Astrocyte (in vitro differentiated cells and primary cell): ENCODE data around the gene DIO1. TPM values are rescaled to one million over a fixed set of nuclear protein-coding genes. Genes with fewer than 3 reads are reported as not detected.

Experiments used
- DNase-seq: peaks from one replicate; pipeline ENCODE4 v3.0.0-alpha.2; 2010; ENCODE audit warnings: low read depth
- FAIRE-seq: peaks from 2 replicates; lab custom pipeline; 2011; peaks lifted over from hg19 to GRCh38; lab: Jason Lieb, UNC
- H2AFZ ChIP-seq: 2 replicates; pipeline ENCODE4 v1.6.0; 2012; ENCODE audit warnings: low read depth, low read length, inconsistent platforms
- H3K27ac ChIP-seq: 2 replicates; pipeline ENCODE4 v1.5.1; 2011; ENCODE audit warnings: low read depth, low read length, inconsistent platforms
- H3K27me3 ChIP-seq: 2 replicates; pipeline ENCODE4 v1.6.0; 2011; ENCODE audit warnings: low read length, inconsistent platforms; ENCODE audit not compliant: insufficient read depth
- H3K36me3 ChIP-seq: 2 replicates; pipeline ENCODE4 v1.5.1; 2011; ENCODE audit warnings: low read length, inconsistent platforms; ENCODE audit not compliant: insufficient read depth
- H3K4me1 ChIP-seq: 2 replicates; pipeline ENCODE4 v1.5.1; 2011; ENCODE audit warnings: low read length, inconsistent platforms; ENCODE audit not compliant: insufficient read depth
- H3K4me2 ChIP-seq: 2 replicates; pipeline ENCODE4 v1.6.0; 2012; ENCODE audit warnings: low read length, inconsistent platforms
- H3K4me3 ChIP-seq: 2 replicates; pipeline ENCODE4 v1.5.1; 2011; ENCODE audit warnings: low read depth, mild to moderate bottlenecking, low read length, inconsistent platforms; ENCODE audit not compliant: insufficient read depth
- H3K79me2 ChIP-seq: 2 replicates; pipeline ENCODE4 v1.6.0; 2012; ENCODE audit warnings: mild to moderate bottlenecking, low read length, inconsistent platforms; ENCODE audit not compliant: insufficient read depth
- H3K9ac ChIP-seq: 2 replicates; pipeline ENCODE4 v1.6.0; 2012; ENCODE audit warnings: mild to moderate bottlenecking, low read length, inconsistent platforms
- H3K9me3 ChIP-seq: 2 replicates; pipeline ENCODE4 v1.5.1; 2012; ENCODE audit warnings: low read depth, mild to moderate bottlenecking, low read length, inconsistent platforms; ENCODE audit not compliant: insufficient read depth
- H4K20me1 ChIP-seq: 2 replicates; pipeline ENCODE4 v1.6.0; 2012; ENCODE audit warnings: low read length, inconsistent platforms; ENCODE audit not compliant: insufficient read depth
- H3K27ac Mint-ChIP-seq: one replicate; pipeline ENCODE4 v1.8.0; 2021; ENCODE audit warnings: mild to moderate bottlenecking, mixed read lengths; ENCODE audit not compliant: unreplicated experiment
- H3K27me3 Mint-ChIP-seq: one replicate; pipeline ENCODE4 v1.8.0; 2021; ENCODE audit warnings: low read depth, mixed read lengths; ENCODE audit not compliant: unreplicated experiment
- H3K36me3 Mint-ChIP-seq: one replicate; pipeline ENCODE4 v1.8.0; 2021; ENCODE audit warnings: low read depth, mixed read lengths; ENCODE audit not compliant: unreplicated experiment
- H3K4me1 Mint-ChIP-seq: one replicate; pipeline ENCODE4 v1.8.0; 2021; ENCODE audit warnings: low read depth, mixed read lengths; ENCODE audit not compliant: unreplicated experiment
- H3K4me3 Mint-ChIP-seq: one replicate; pipeline ENCODE4 v1.8.0; 2021; ENCODE audit warnings: mild to moderate bottlenecking, moderate library complexity, mixed read lengths; ENCODE audit not compliant: unreplicated experiment
- H3K9me3 Mint-ChIP-seq: one replicate; pipeline ENCODE4 v1.8.0; 2021; ENCODE audit warnings: mild to moderate bottlenecking, mixed read lengths; ENCODE audit not compliant: unreplicated experiment
- CTCF ChIP-seq: IDR thresholded peaks from 2 replicates; pipeline ENCODE4 v1.5.1; 2011; ENCODE audit warnings: low read depth, mild to moderate bottlenecking, inconsistent platforms, low read length, moderate library complexity; ENCODE audit not compliant: insufficient read depth
- EZH2 ChIP-seq: IDR thresholded peaks from 2 replicates; pipeline ENCODE4 v1.6.1; 2012; ENCODE audit warnings: mild to moderate bottlenecking, low read length, inconsistent platforms; ENCODE audit not compliant: insufficient read depth
- total RNA-seq: library from RNA; stranded (reverse); gene quantifications from 2 replicates; pipeline ENCODE4 v1.2.1, GENCODE V29; 2021

Gene DIO1
- total RNA-seq, 1 donor from 2014 or later = not detected

GRCh38 chr1:53956308-53957168 lies 62.6 kb downstream of the DIO1 start:
- H3K27me3 ChIP-seq = no peaks in the 10 kb centered on the region
- H3K27ac Mint-ChIP-seq = peak overlapping the region; percentile 84
- DNase-seq (no peak), FAIRE-seq (peak; percentile 41)
- no peak overlapping the region for H3K4me3 Mint-ChIP-seq
- no peaks in the 10 kb centered on the region for H3K27me3 Mint-ChIP-seq
- peaks cover 13% of the 10 kb centered on the region for H3K4me1 ChIP-seq
- H3K4me1 Mint-ChIP-seq = peaks cover 14% of the 10 kb centered on the region
- peak overlapping the region; percentile 76 for H3K4me2 ChIP-seq
- H2AFZ ChIP-seq = peak overlapping the region; percentile 40
- no peak overlapping the region for H3K4me3 ChIP-seq
- H4K20me1 ChIP-seq = peaks cover 15% of the 10 kb centered on the region
- no peaks in the 10 kb centered on the region for H3K9me3 ChIP-seq
- TF ChIP-seq EZH2 = no peak
- TF ChIP-seq CTCF = no peak
- H3K9ac ChIP-seq = peak overlapping the region; percentile 49
- peaks cover 3% of the 10 kb centered on the region for H3K36me3 Mint-ChIP-seq
- H3K79me2 ChIP-seq = peaks cover 17% of the 10 kb centered on the region
- H3K36me3 ChIP-seq = peaks cover 28% of the 10 kb centered on the region
- H3K9me3 Mint-ChIP-seq = no peaks in the 10 kb centered on the region
- H3K27ac ChIP-seq = peak overlapping the region; percentile 61

- H3K4me3 ChIP-seq = no peak overlapping the region
These were observed 63.3 kb downstream of the DIO1 start for GRCh38 chr1:53957194-53957818.

More at GRCh38 chr1:53957194-53957818, 63.3 kb downstream of the DIO1 start:
- Histone ChIP-seq H3K27me3 (no peaks in the 10 kb centered on the region), H2AFZ (peak overlapping the region; percentile 40), H3K9me3 (no peaks in the 10 kb centered on the region), H3K79me2 (peaks cover 11% of the 10 kb centered on the region), H3K27ac (peak overlapping the region; percentile 61), H4K20me1 (peaks cover 8% of the 10 kb centered on the region), H3K4me2 (peak overlapping the region; percentile 76), H3K36me3 (peaks cover 28% of the 10 kb centered on the region), H3K9ac (peak overlapping the region; percentile 49), H3K4me1 (peaks cover 13% of the 10 kb centered on the region)
- Mint-ChIP-seq H3K4me3 (peak overlapping the region; percentile 63), H3K27ac (peak overlapping the region; percentile 84), H3K9me3 (no peaks in the 10 kb centered on the region), H3K4me1 (peaks cover 14% of the 10 kb centered on the region), H3K27me3 (no peaks in the 10 kb centered on the region), H3K36me3 (peaks cover 3% of the 10 kb centered on the region)
- peak; percentile 68 for DNase-seq
- TF ChIP-seq CTCF (no peak), EZH2 (no peak)
- peak; percentile 68 for FAIRE-seq
